ENCODE data around the gene CDH6. TPM values are rescaled to one million over a fixed set of nuclear protein-coding genes. Genes with fewer than 3 reads are reported as not detected.

CDH6 gene
- total and polyA plus RNA-seq, 2 donors (not counting 3 experiments of a cell fraction or from before 2014, with no cell fraction given), result 0.06 TPM; not detected in 1

GRCh38 chr5:31333475-31333874 is 140.0 kb downstream of the CDH6 start:
- Histone ChIP-seq H4K20me1 (replicated peaks; ENCODE audit: control insufficient read depth, extremely low read depth, insufficient read depth, low read length) (no peaks in the 10 kb centered on the region), H3K36me3 (ENCODE audit: control insufficient read depth in 2 of 2, extremely low read depth in 1 of 2, insufficient read depth in 2 of 2, low read length in 2 of 2) (no peaks in the 10 kb centered on the region), H3K27me3 (ENCODE audit: control insufficient read depth in 2 of 2, insufficient read depth in 2 of 2, low read length in 2 of 2) (no peaks in the 10 kb centered on the region), H3K27ac (ENCODE audit: insufficient read depth, low read depth, low read length) (no peak overlapping the region), H3K9ac (replicated peaks; ENCODE audit: extremely low read depth, insufficient read depth, low read length) (no peak overlapping the region), H3K4me1 (ENCODE audit: control insufficient read depth, extremely low read depth, insufficient read depth, low read length) (no peaks in the 10 kb centered on the region), H3K4me3 (replicated peaks in 1 of 3; ENCODE audit: insufficient read depth in 1 of 3, low read depth in 1 of 3, low read length in 3 of 3) (no peak overlapping the region), H3K9me3 (replicated peaks; ENCODE audit: control insufficient read depth, insufficient read depth, low read length) (no peaks in the 10 kb centered on the region), H3K4me2 (ENCODE audit: insufficient read depth, low read length) (no peak overlapping the region), H3K9me1 (replicated peaks; ENCODE audit: control insufficient read depth, extremely low read depth, insufficient read depth, low read length) (no peaks in the 10 kb centered on the region), H3K79me2 (ENCODE audit: control insufficient read depth, insufficient read depth, low read length) (no peaks in the 10 kb centered on the region), H2AFZ (ENCODE audit: low read depth, low read length) (no peak overlapping the region)
- ChIA-PET POLR2A (no interaction called here), CTCF (no interaction called here)
- no TSS peak for BruUV-seq (replicated peaks)
- intact Hi-C loops (cut with micrococcal nuclease) (no loop called here), dilution Hi-C loops (cut with MboI; ENCODE audit: extremely low pct_ligation_motif_present, low sequenced_read_pairs) (no loop called here)
- FAIRE-seq (no peak), DNase-seq (ENCODE audit: low read depth, low spot score) (no peak)
- TF ChIP-seq CTCF (IDR thresholded peaks at IDR 0.05; ENCODE audit: extremely low read depth in 1 of 2, insufficient read depth in 1 of 2, low read depth in 1 of 2, low read length in 2 of 2), result no peak
- no peak for TF ChIP-seq MAX (IDR thresholded peaks at IDR 0.05; ENCODE audit: insufficient read depth, insufficient read length)
- no peak for TF ChIP-seq GATA2 (IDR thresholded peaks at IDR 0.05; ENCODE audit: insufficient read depth, insufficient read length, low read depth, low read length)
- no peak for TF ChIP-seq POLR2AphosphoS5 (IDR thresholded peaks at IDR 0.05; ENCODE audit: insufficient read depth, low read depth, low read length)
- TF ChIP-seq EZH2 (IDR thresholded peaks at IDR 0.05; ENCODE audit: borderline replicate concordance, low read depth, low read length, severe bottlenecking), result no peak
- no peak for TF ChIP-seq POLR2A (IDR thresholded peaks at IDR 0.05; ENCODE audit: low read depth, low read length)
- no peak for TF ChIP-seq FOS (IDR thresholded peaks at IDR 0.05; ENCODE audit: borderline replicate concordance, insufficient read depth, low read length)
- no peak for TF ChIP-seq MYC (IDR thresholded peaks at IDR 0.05; ENCODE audit: low read depth, low read length)
- no peak for TF ChIP-seq JUN (IDR thresholded peaks at IDR 0.05; ENCODE audit: borderline replicate concordance, insufficient read depth, insufficient read length, low read depth)
